LoVo (cell line): ENCODE measurements around the gene LY6G6D.
"Not testable (repeated sequence)": the region's sequence is repeated elsewhere in the genome, so short reads cannot be mapped to it uniquely, and the experiment has no call there.

Experiments used
- DNase-seq: peaks from one replicate; pipeline ENCODE4 v3.0.0-alpha.2; 2016; ENCODE audit warnings: low spot score

The LY6G6D gene

DNA sequence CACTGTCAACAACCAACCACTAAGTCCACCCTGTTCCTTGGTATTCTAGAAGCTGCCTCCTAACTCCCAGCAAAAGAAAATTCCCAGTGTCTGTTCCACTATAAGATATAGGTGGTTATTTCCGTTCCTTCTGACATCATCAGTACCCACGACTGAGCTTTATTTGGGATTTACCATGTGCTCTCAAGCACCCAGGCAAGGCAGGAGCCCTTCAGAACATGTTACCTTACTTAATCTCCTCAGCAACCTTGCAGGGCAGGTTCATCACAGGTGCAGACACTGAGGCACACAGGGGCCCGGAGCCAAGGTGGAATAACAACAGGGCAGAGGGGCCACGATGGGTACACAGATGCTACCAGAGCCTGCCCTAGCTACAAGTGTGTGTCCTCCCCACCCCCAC lies 22.8 kb upstream of the LY6G6D start:
- DNase-seq: no peak

- DNase-seq: no peak
These were observed 22.3 kb upstream of the LY6G6D start for GRCh38 chr6:31692886-31693285.

DNA sequence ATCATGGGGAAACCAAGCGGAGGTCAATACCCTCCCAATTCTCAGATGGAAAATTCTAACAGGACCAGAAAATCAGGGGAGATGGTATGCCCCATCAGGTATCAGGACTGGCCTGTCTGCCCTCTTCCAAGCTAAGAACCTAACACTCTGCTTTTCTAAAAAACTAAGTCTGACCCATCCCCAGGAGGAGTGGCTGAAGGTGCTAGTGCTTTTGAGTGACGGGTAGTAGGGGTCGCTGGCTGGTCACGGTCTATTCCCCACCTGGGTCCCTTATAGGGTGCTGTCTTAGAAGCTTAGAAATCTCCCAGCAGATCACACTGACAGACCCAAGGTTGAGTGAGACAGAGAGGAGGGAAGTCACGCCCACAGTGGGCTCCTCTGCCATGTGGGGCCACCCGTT lies 21.6 kb upstream of the LY6G6D start:
- DNase-seq: no peak

GRCh38 chr6:31697555-31697954 lies 17.6 kb upstream of the LY6G6D start:
- no peak for DNase-seq

DNA sequence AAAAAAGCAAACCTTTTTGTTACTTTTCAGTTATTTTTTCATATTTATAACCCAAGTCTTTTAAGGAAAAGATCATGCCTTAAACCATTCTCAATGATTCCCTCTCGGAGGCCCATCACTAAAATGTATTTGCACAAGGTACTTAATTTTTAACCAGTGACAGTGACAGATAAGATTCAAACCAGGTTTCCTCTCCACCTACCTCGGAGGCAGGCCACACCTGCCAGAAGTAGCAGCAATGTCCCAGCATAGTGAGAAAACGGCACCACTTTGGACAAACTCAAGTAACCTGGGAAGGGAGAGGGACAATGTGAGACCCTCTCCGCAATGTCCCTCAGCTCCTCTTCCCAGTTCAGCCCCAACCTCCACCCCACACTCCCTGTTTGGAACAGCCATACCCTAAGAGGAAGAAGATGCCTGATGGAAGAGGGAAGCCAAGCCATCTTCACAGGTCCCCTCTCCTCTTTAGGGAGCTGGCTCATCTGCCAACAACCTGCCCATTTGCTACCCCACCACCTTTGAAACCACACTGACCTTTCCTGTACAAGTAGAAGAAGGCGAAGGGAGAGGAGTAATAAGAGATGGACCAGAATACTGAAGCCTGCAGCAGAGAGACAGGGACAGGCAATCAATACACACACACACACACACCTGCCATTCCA lies 14.3 kb upstream of the LY6G6D start:
- DNase-seq: no peak

GRCh38 chr6:31701666-31702404 lies 13.3 kb upstream of the LY6G6D start:
- no peak for DNase-seq

DNA sequence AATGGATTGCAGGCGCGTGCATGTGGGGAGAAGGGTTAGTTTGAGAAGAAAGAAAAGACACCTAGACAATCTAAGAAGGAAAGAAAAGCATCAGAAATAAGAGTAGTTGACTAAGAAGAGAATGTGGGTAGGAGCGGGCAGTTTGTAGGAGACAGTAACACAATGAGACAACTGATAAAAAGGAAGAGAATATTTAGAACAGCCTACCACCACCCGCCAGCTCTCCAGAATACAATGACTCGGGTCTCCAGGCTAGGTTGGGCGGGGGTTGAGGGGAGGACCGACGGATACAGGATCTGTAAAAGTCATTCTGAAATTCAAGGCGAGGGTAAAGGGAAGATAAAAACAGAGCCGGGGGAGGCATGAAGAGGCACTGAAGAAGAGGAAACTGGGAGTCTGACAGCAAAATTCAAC lies 12.7 kb upstream of the LY6G6D start:
- DNase-seq: no peak

DNA sequence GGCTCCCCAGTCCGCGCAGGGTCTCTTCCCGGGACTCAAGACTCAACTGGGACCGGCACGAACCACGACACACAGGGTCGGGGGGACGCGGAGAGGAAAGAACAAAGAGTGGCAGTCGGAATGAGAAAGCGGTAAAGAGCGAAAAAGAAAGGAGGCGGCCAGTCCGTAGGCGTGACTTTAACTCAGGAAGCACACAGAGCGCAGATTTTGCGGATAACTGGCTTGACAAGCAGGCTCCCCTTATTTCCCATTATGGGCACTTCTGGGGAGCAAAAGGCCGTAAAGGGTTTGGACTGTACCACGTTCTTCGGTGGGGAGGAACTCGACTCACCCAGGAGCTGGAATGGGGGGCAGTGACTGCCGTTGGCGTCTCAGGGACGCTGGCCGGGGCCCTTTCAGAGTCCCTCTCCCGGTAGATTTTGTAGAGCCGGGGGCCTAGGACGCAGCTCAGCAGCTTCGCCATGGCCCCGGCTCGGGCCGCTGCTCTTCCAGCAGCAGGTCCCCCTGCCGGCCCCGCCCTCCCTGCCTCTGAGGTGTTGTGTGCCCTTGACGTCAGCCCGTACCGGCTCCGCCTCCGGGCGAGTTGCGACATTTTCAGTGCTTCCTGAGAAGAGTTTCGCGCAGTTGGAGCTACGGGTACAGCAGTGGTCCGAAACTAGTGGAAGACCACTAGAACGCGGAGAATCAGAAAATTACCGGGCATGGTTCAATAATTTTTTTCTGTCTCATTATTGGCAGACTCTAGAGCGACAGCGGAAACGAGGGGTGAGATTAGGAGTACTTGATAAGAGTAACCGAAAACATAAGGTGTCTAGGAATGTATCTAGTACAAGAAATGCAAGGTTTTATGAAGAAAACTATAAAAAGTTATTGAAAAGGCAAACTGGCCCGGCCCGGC lies 12.1 kb upstream of the LY6G6D start, which contains the start of gene ABHD16A:
TSS of gene ABHD16A (minus strand) at position 506 of the 898 bp plus-strand sequence. CDS start at position 463, 43 bp downstream.
- peak; percentile 95 for DNase-seq

DNA sequence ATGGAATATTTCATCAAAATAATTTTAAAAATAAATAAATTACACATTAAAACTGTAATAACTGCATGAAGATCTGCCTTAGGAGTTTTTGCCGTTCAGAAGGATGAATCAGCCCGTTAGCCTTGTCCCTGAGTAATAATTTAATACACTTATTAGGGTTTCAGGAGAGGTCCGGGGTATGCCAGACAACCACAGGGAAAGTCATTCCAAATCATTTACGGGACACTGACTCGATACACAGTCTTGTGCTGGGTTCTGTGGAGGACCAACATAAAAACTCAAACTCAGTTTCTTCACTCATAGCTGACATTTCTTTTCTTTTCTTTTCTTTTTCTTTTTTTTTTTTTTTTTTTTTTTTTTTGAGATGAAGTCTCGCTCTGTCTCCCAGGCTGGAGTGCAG lies 9.2 kb upstream of the LY6G6D start:
- DNase-seq: no peak

GRCh38 chr6:31706599-31706998 lies 8.5 kb upstream of the LY6G6D start, which contains the start of gene LY6G6F:
Gene LY6G6F, plus strand, starts transcription at chr6:31706866. Its CDS starts 41 bp downstream, at chr6:31706907.
- no peak for DNase-seq

GRCh38 chr6:31707701-31708100 lies 7.4 kb upstream of the LY6G6D start:
- DNase-seq: no peak

DNA sequence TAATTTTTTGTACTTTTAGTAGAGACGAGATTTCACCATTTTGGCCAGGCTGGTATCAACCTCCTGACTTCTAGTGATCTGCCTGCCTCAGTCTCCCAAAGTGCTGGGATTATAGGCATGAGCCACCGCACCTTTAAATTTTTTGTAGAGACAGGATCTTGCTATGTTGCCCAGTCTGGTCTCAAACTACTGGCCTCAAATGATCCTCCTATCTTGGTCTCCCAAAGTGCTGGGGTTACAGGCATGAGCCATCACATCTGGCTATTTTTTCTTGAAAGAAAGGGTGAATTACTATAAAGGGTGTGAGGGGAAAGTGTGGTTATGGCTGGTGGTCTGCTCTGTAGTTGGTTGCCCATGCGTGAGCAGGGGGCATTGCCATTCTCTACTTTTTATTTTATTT lies 6.9 kb upstream of the LY6G6D start:
- no peak for DNase-seq

- not testable (repeated sequence) for DNase-seq
These were observed 6.0 kb upstream of the LY6G6D start for GRCh38 chr6:31709157-31709556.

DNA sequence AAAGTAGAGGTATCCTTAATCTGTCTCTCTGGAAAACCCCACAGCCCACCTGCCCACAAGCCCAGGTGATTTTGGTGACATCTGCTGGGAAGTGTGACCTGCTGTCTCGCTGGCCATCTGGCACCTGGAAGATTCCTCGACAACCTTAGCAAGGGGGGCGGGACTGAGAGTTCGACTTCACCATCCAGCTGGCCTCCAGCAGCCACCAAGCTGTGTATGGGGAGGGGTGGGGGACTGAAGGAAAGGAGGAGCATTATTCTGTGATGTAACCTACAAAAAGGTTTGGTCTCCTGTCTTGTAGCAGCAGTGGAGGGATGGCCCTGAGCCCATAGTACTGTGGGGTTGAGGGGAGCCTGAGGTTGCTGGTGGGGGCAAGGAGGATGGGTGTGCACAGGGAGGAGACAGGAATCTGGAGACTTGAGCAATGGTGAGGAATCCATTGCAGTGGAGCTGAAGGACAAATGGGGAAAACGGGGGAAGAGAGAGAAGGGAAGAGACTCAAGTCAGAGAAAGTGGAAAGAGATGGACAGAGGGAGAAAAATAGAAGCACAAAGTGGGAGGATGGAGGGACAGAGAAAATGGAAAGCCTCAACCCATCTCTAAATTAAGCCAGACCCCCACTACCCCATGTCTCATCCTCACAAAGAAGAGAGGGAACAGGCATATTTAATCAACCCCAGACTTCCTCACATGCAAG lies 4.5 kb upstream of the LY6G6D start:
- no peak for DNase-seq

GRCh38 chr6:31711233-31711632 lies 3.9 kb upstream of the LY6G6D start:
- peak; percentile 57 for DNase-seq

DNA sequence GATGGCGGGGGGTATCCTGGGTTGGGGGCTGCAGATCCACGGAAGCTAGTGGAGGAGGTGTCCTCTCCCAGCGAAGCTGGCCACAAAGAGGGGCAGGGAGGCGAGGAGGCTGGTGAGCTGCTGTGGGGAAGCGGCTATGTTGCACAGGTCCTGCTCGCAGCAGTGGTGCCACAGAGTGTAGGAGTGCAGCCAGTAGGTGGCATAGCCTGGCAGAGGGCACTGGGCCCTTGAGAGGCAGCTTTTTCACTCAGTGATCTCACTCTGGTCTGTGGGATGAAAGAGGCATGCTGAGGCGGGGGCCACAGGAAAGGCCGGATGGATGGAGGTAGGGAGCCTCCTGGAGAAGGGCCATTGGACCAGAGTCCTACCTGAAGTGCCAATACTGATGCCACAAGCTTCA lies 2.9 kb upstream of the LY6G6D start:
- no peak for DNase-seq

GRCh38 chr6:31713465-31713864 lies 1.7 kb upstream of the LY6G6D start:
- DNase-seq: no peak

DNA sequence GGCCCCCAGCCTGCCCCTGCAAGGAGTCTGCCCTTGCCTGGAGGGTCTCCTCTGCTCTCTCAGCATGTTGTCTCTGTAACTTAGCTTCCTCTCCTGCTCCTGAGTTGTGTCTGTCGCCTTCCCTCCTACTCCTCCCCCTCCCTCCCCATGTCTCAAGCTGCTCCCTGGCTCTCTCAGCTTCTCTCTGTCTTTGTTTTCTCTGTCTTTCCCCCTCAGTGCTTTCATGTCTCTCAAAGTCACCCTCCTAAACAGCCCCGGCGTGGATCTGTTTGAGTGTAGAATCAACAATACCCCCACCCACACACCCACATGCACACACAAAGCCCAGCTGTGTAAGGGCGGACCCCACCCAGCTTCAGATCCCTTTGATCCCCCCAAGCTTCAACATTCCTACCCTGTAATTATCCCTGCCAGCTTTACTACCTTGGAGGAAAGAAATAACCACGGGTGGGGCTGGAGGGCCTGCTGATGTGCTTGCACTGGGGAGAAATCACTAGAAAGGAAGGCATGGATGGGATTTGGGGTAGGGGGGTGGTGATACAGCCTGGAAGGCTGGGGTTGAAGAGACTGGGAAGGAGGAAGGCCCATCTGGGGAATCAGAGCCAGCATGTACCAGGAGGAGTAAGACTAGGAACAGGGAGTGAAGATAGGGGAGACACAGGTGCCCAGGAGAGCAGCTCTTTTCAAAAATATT lies 1.0 kb upstream of the LY6G6D start:
- DNase-seq: no peak

GRCh38 chr6:31717499-31718222 lies 2.5 kb downstream of the LY6G6D start:
- DNase-seq: no peak

- peak; percentile 78 for DNase-seq
These were observed 3.1 kb downstream of the LY6G6D start for GRCh38 chr6:31718265-31718664.

GRCh38 chr6:31719001-31719400 lies 3.9 kb downstream of the LY6G6D start:
- DNase-seq: no peak
